Left kidney (tissue), 8 donors: ENCODE results near the gene TRIM28. TPM values are rescaled to one million over a fixed set of nuclear protein-coding genes. Genes with fewer than 3 reads are reported as not detected.
"Not testable (repeated sequence)": the region's sequence is repeated elsewhere in the genome, so short reads cannot be mapped to it uniquely, and the experiment has no call there.

ENCODE experiments used
- DNase-seq: peaks from one replicate; pipeline ENCODE4 v3.0.0-alpha.2; 2013
- long read RNA-seq, 8 donors: transcript quantifications; one replicate each; lab custom pipeline, GENCODE V29; 2026
- polyA plus RNA-seq: library from polyadenylated mRNA; unstranded; fragments of 120-200 nt; gene quantifications from one replicate; pipeline ENCODE4 v1.2.1, GENCODE V29; 2013; ENCODE audit not compliant: insufficient read length

Gene TRIM28
- polyA plus RNA-seq = 706 TPM
- long read RNA-seq, donor 1, transcript TRIM28-213 (4 exons, 714 nt) = minor isoform, 23 of 197 reads
- long read RNA-seq, donor 1, transcript TRIM28-201 (17 exons, 2,960 nt) = major isoform, 53 of 197 reads
- long read RNA-seq, donor 1, partial matches to known transcripts = 120 of 197 reads
- long read RNA-seq, donor 1, other reads (novel, unspliced or antisense) = 0 of 197 reads
- long read RNA-seq, donor 2, transcript TRIM28-213 (4 exons, 714 nt) = minor isoform, 14 of 82 reads
- long read RNA-seq, donor 2, transcript TRIM28-201 (17 exons, 2,960 nt) = major isoform, 34 of 82 reads
- long read RNA-seq, donor 2, partial matches to known transcripts = 31 of 82 reads
- long read RNA-seq, donor 2, other reads (novel, unspliced or antisense) = 0 of 82 reads
- long read RNA-seq, donor 3, transcript TRIM28-201 (17 exons, 2,960 nt) = major isoform, 36 of 98 reads
- long read RNA-seq, donor 3, transcript TRIM28-213 (4 exons, 714 nt) = minor isoform, 15 of 98 reads
- long read RNA-seq, donor 3, partial matches to known transcripts = 42 of 98 reads
- long read RNA-seq, donor 3, other reads (novel, unspliced or antisense) = 0 of 98 reads
- long read RNA-seq, donor 4, partial matches to known transcripts = 0 of 2 reads
- long read RNA-seq, donor 4, other reads (novel, unspliced or antisense) = 0 of 2 reads
- long read RNA-seq, donor 5, transcript TRIM28-201 (17 exons, 2,960 nt) = major isoform, 50 of 136 reads
- long read RNA-seq, donor 5, transcript TRIM28-213 (4 exons, 714 nt) = minor isoform, 31 of 136 reads
- long read RNA-seq, donor 5, partial matches to known transcripts = 53 of 136 reads
- long read RNA-seq, donor 5, other reads (novel, unspliced or antisense) = 0 of 136 reads
- long read RNA-seq, donor 6, transcript TRIM28-213 (4 exons, 714 nt) = minor isoform, 14 of 138 reads
- long read RNA-seq, donor 6, transcript TRIM28-201 (17 exons, 2,960 nt) = major isoform, 41 of 138 reads
- long read RNA-seq, donor 6, partial matches to known transcripts = 77 of 138 reads
- long read RNA-seq, donor 6, other reads (novel, unspliced or antisense) = 0 of 138 reads
- long read RNA-seq, donor 7, transcript TRIM28-213 (4 exons, 714 nt) = minor isoform, 11 of 257 reads
- long read RNA-seq, donor 7, transcript TRIM28-201 (17 exons, 2,960 nt) = major isoform, 63 of 257 reads
- long read RNA-seq, donor 7, partial matches to known transcripts = 73 of 257 reads
- long read RNA-seq, donor 7, other reads (novel, unspliced or antisense) = 108 of 257 reads
- long read RNA-seq, donor 8, transcript TRIM28-201 (17 exons, 2,960 nt) = major isoform, 16 of 25 reads
- long read RNA-seq, donor 8, partial matches to known transcripts = 5 of 25 reads
- long read RNA-seq, donor 8, other reads (novel, unspliced or antisense) = 0 of 25 reads

GRCh38 chr19:58543826-58544590 lies at the start of gene TRIM28:
TRIM28 (plus strand) TSS chr19:58544064; CDS start chr19:58544758, 694 bp downstream.
- DNase-seq = peak; percentile 99

- no peak for DNase-seq
These were observed 46.2 kb upstream of the TRIM28 start for GRCh38 chr19:58497634-58498170.

GRCh38 chr19:58498316-58499020 lies 45.4 kb upstream of the TRIM28 start:
- DNase-seq = no peak

- peak; percentile 99 for DNase-seq
These were observed 44.6 kb upstream of the TRIM28 start for GRCh38 chr19:58499021-58499927.

- no peak for DNase-seq
These were observed 43.6 kb upstream of the TRIM28 start for GRCh38 chr19:58500242-58500641.

GRCh38 chr19:58507602-58508223 lies 36.2 kb upstream of the TRIM28 start:
- DNase-seq = not testable (repeated sequence)

GRCh38 chr19:58509731-58510083 lies 34.2 kb upstream of the TRIM28 start:
- DNase-seq = no peak

GRCh38 chr19:58510084-58510862 lies 33.6 kb upstream of the TRIM28 start:
- no peak for DNase-seq

GRCh38 chr19:58511353-58512208 lies 32.3 kb upstream of the TRIM28 start, which contains the start of gene SLC27A5:
SLC27A5 (minus strand) TSS chr19:58511992; CDS start chr19:58511955, 37 bp downstream.
- no peak for DNase-seq

- no peak for DNase-seq
These were observed 30.6 kb upstream of the TRIM28 start for GRCh38 chr19:58513213-58513693.

- DNase-seq = peak; percentile 86
These were observed 29.9 kb upstream of the TRIM28 start for GRCh38 chr19:58513694-58514563.

GRCh38 chr19:58514564-58515022 lies 29.3 kb upstream of the TRIM28 start:
- no peak for DNase-seq

- no peak for DNase-seq
These were observed 28.6 kb upstream of the TRIM28 start for GRCh38 chr19:58515259-58515658.

- DNase-seq = no peak
These were observed 27.5 kb upstream of the TRIM28 start for GRCh38 chr19:58516246-58516836.
